K562 (cell line): ENCODE measurements around the gene ASPRV1. TPM values are rescaled to one million over a fixed set of nuclear protein-coding genes. Genes with fewer than 3 reads are reported as not detected.

Experiments
- ASH1L ChIP-seq: fragments of 450-650 bp; IDR thresholded peaks from 2 replicates; pipeline ENCODE4 v1.6.1; 2018; ENCODE audit warnings: borderline replicate concordance, mild to moderate bottlenecking, low read depth; ENCODE audit not compliant: partially characterized antibody
- ATF1 ChIP-seq, 2 experiments: fragments of 450-650 bp in 1 of 2; IDR thresholded peaks; 2 replicates each; pipeline ENCODE4 v1.6.1; 2016; ENCODE audit warnings: missing compliant biosample characterization in 1 of 2, missing genetic modification characterization in 1 of 2
- CXXC5 ChIP-seq: fragments of 250-450 bp; sonication (Bioruptor Pico); IDR thresholded peaks from 2 replicates; pipeline ENCODE4 v1.8.0; 2022; ENCODE audit warnings: inconsistent platforms, mild to moderate bottlenecking, moderate library complexity
- EP300 ChIP-seq: IDR thresholded peaks from 2 replicates; pipeline ENCODE4 v1.6.1; 2012; ENCODE audit warnings: low read length, improper control_type of control experiment
- ILF3 ChIP-seq: fragments of 450-650 bp; IDR thresholded peaks from 2 replicates; pipeline ENCODE4 v1.6.1; 2018; ENCODE audit warnings: antibody characterized with exemption, mild to moderate bottlenecking, moderate library complexity, borderline replicate concordance
- MTA2 ChIP-seq: fragments of 450-650 bp; IDR thresholded peaks from 2 replicates; pipeline ENCODE4 v1.6.1; 2016; ENCODE audit warnings: low read depth
- NEUROD1 ChIP-seq: fragments of 150-350 bp; IDR thresholded peaks from 2 replicates; pipeline ENCODE4 v1.6.1; 2014; ENCODE audit warnings: borderline replicate concordance, low read length, low read depth; ENCODE audit not compliant: partially characterized antibody
- RCOR1 ChIP-seq, 2 experiments: IDR thresholded peaks; 2 replicates each; pipeline ENCODE4 v1.6.1; 2012; ENCODE audit warnings: low read depth in 2 of 2, low read length in 2 of 2, borderline replicate concordance in 1 of 2, improper control_type of control experiment in 1 of 2
- SAP30 ChIP-seq: fragments of 200-600 bp; sonication (generic); IDR thresholded peaks from 2 replicates; pipeline ENCODE4 v1.6.1; 2012; ENCODE audit warnings: borderline replicate concordance, low read depth, mild to moderate bottlenecking, moderate library complexity, low read length, control low read depth, inconsistent platforms; ENCODE audit not compliant: insufficient read depth, poor library complexity, severe bottlenecking
- SREBF2 ChIP-seq: sonication (generic); formaldehyde crosslinking; IDR thresholded peaks from 2 replicates; pipeline ENCODE4 v1.4.0; 2020; ENCODE audit warnings: mild to moderate bottlenecking, missing genetic modification reagents
- SRSF3 ChIP-seq: fragments of 200-400 bp; formaldehyde crosslinking; IDR thresholded peaks from 2 replicates; pipeline ENCODE4 v1.6.1; 2016; ENCODE audit warnings: mild to moderate bottlenecking, low read length, moderate library complexity; ENCODE audit not compliant: insufficient read depth
- ZKSCAN3 ChIP-seq: fragments of 250-450 bp; sonication (Bioruptor Pico); IDR thresholded peaks from 2 replicates; pipeline ENCODE4 v1.4.0; 2020
- ZKSCAN8 ChIP-seq: fragments of 200-800 bp; sonication (Bioruptor generic); IDR thresholded peaks from 2 replicates; pipeline ENCODE4 v1.6.1; 2016; ENCODE audit warnings: missing genetic modification characterization, missing compliant biosample characterization
- polyA plus RNA-seq, 8 experiments: library from polyadenylated mRNA; depleted of rRNA in 4 of 8; stranded (reverse) in 5 of 8; unstranded in 3 of 8; fragments of >200 nt; fragmentation: Nextera tagmentation in 2 of 8; fragmentation: Illumina TruSeq in 1 of 8; extraction: Ambion mirVana in 2 of 8; extraction: Trizol in 1 of 8; gene quantifications; 2 replicates each; pipeline versions ENCODE4 v1.2.1 to v1.2.3, GENCODE V29; 2011 to 2014; ENCODE audit warnings: inconsistent platforms in 1 of 8, missing spikeins in 1 of 8
- total RNA-seq, 7 experiments: library from RNA; depleted of rRNA in 6 of 7; stranded (reverse); fragments of >200 nt in 6 of 7; fragmentation: Illumina TruSeq in 2 of 7; extraction: Trizol in 2 of 7; gene quantifications; 2 replicates each; pipeline versions ENCODE4 v1.2.1 to v1.2.3, GENCODE V29; 2011 to 2021; ENCODE audit warnings: low replicate concordance in 1 of 7
- TF ChIP-seq, protein P1 (sequence below): fragments of 450-650 bp; formaldehyde crosslinking; IDR thresholded peaks from 2 replicates; pipeline ENCODE4 v1.4.0; 2022; ENCODE audit warnings: missing genetic modification characterization
- TF ChIP-seq, protein P2 (sequence below): fragments of 250-450 bp; sonication (Bioruptor Pico); IDR thresholded peaks from 2 replicates; pipeline ENCODE4 v1.4.0; 2020; ENCODE audit warnings: mild to moderate bottlenecking, moderate library complexity, borderline replicate concordance
- TF ChIP-seq, protein P3 (sequence below): sonication (generic); formaldehyde crosslinking; IDR thresholded peaks from 2 replicates; pipeline ENCODE4 v1.8.0; 2023; ENCODE audit warnings: missing genetic modification reagents, mild to moderate bottlenecking, borderline replicate concordance

Gene ASPRV1
- total and polyA plus RNA-seq, 9 of the 15 experiments (the other 6 are each of a cell fraction or from before 2014, with no cell fraction given): 0.17 to 0.72 (median 0.47) TPM; not detected in 1

DNA sequence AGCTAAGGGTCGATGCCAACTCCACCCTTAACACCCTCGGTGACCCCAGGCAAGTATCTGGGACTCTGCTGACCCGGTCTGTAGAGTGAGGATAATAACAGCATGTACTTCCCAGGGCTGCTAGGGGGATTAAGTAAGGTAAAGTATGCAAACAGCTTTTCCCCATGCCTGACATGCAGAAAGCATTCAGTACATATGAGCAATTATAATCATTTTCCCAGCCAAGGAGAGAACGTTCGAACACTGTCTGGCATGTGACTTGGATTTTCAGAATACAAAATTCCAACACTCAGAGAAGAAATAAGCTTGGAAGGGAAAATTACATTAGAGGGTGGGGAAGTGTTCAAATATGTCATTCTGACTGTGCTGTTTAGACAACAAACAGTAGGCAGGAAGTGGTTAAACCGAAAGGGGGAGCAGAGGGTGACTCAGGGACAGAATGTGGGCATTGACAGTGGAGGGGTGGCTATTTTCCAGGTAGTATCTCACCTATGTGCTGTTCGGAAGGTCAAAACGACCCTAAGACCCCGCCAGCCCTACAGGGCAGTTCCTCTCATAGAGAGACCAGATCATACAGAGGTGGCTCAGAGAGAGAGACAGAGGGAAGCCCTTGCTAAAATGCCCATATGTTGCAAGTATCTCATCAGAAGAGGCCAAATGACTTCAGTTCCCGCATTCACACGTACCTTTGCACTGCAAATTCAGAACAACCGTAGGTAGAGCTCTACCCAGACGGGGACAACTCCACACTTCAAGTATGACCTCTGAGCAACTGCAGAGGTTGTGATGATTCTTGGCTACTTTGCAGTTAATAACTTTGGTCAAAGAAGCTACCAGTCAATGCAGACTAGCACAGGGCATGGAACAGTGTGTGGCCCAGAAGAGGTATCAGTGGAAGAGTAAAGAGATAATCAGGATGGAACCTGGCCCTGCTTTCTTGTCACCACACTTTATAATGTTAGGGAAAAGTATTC, 14.8 kb downstream of the ASPRV1 start (continued):
- TF ChIP-seq ZKSCAN8 (CRISPR knock-in tag): peak; percentile 71; the same call in 1 of the 2 replicates
- TF ChIP-seq, protein P1, sequence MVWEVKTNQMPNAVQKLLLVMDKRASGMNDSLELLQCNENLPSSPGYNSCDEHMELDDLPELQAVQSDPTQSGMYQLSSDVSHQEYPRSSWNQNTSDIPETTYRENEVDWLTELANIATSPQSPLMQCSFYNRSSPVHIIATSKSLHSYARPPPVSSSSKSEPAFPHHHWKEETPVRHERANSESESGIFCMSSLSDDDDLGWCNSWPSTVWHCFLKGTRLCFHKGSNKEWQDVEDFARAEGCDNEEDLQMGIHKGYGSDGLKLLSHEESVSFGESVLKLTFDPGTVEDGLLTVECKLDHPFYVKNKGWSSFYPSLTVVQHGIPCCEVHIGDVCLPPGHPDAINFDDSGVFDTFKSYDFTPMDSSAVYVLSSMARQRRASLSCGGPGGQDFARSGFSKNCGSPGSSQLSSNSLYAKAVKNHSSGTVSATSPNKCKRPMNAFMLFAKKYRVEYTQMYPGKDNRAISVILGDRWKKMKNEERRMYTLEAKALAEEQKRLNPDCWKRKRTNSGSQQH (CRISPR knock-in tag): no peak
- TF ChIP-seq ZKSCAN3: no peak
- TF ChIP-seq SRSF3: no peak
- TF ChIP-seq SREBF2 (CRISPR knock-in tag): no peak
- peak; percentile 39 for TF ChIP-seq NEUROD1
- no peak for TF ChIP-seq ASH1L
- TF ChIP-seq, protein P2, sequence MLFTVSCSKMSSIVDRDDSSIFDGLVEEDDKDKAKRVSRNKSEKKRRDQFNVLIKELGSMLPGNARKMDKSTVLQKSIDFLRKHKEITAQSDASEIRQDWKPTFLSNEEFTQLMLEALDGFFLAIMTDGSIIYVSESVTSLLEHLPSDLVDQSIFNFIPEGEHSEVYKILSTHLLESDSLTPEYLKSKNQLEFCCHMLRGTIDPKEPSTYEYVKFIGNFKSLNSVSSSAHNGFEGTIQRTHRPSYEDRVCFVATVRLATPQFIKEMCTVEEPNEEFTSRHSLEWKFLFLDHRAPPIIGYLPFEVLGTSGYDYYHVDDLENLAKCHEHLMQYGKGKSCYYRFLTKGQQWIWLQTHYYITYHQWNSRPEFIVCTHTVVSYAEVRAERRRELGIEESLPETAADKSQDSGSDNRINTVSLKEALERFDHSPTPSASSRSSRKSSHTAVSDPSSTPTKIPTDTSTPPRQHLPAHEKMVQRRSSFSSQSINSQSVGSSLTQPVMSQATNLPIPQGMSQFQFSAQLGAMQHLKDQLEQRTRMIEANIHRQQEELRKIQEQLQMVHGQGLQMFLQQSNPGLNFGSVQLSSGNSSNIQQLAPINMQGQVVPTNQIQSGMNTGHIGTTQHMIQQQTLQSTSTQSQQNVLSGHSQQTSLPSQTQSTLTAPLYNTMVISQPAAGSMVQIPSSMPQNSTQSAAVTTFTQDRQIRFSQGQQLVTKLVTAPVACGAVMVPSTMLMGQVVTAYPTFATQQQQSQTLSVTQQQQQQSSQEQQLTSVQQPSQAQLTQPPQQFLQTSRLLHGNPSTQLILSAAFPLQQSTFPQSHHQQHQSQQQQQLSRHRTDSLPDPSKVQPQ (CRISPR knock-in tag): no peak
- TF ChIP-seq SAP30: no peak
- TF ChIP-seq RCOR1 (IDR thresholded peaks at IDR 0.05; ENCODE audit: borderline replicate concordance in 1 of 2, low read depth in 2 of 2, low read length in 2 of 2): no peak
- TF ChIP-seq CXXC5 (CRISPR knock-in tag): peak; percentile 60
- no peak for TF ChIP-seq ATF1 (CRISPR knock-in tag; IDR thresholded peaks at IDR 0.05)
- TF ChIP-seq ATF1 (tag; IDR thresholded peaks at IDR 0.05): no peak
- TF ChIP-seq MTA2: peak; percentile 30; the same call in 1 of the 2 replicates
- no peak for TF ChIP-seq ILF3
- TF ChIP-seq, protein P3, sequence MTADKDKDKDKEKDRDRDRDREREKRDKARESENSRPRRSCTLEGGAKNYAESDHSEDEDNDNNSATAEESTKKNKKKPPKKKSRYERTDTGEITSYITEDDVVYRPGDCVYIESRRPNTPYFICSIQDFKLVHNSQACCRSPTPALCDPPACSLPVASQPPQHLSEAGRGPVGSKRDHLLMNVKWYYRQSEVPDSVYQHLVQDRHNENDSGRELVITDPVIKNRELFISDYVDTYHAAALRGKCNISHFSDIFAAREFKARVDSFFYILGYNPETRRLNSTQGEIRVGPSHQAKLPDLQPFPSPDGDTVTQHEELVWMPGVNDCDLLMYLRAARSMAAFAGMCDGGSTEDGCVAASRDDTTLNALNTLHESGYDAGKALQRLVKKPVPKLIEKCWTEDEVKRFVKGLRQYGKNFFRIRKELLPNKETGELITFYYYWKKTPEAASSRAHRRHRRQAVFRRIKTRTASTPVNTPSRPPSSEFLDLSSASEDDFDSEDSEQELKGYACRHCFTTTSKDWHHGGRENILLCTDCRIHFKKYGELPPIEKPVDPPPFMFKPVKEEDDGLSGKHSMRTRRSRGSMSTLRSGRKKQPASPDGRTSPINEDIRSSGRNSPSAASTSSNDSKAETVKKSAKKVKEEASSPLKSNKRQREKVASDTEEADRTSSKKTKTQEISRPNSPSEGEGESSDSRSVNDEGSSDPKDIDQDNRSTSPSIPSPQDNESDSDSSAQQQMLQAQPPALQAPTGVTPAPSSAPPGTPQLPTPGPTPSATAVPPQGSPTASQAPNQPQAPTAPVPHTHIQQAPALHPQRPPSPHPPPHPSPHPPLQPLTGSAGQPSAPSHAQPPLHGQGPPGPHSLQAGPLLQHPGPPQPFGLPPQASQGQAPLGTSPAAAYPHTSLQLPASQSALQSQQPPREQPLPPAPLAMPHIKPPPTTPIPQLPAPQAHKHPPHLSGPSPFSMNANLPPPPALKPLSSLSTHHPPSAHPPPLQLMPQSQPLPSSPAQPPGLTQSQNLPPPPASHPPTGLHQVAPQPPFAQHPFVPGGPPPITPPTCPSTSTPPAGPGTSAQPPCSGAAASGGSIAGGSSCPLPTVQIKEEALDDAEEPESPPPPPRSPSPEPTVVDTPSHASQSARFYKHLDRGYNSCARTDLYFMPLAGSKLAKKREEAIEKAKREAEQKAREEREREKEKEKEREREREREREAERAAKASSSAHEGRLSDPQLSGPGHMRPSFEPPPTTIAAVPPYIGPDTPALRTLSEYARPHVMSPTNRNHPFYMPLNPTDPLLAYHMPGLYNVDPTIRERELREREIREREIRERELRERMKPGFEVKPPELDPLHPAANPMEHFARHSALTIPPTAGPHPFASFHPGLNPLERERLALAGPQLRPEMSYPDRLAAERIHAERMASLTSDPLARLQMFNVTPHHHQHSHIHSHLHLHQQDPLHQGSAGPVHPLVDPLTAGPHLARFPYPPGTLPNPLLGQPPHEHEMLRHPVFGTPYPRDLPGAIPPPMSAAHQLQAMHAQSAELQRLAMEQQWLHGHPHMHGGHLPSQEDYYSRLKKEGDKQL: no peak
- TF ChIP-seq EP300: peak; percentile 79
